Measurements from ENCODE around the gene ABHD2.
A peak's percentile ranks its signal among the peaks of the same experiment; 100 is the strongest.
"Not testable (repeated sequence)": the region's sequence is repeated elsewhere in the genome, so short reads cannot be mapped to it uniquely, and the experiment has no call there.

The ABHD2 gene, protein sequence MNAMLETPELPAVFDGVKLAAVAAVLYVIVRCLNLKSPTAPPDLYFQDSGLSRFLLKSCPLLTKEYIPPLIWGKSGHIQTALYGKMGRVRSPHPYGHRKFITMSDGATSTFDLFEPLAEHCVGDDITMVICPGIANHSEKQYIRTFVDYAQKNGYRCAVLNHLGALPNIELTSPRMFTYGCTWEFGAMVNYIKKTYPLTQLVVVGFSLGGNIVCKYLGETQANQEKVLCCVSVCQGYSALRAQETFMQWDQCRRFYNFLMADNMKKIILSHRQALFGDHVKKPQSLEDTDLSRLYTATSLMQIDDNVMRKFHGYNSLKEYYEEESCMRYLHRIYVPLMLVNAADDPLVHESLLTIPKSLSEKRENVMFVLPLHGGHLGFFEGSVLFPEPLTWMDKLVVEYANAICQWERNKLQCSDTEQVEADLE

GRCh38 chr15:89087830-89088604 is at the start of gene ABHD2:
TSS of gene ABHD2 (plus strand) at chr15:89088456. CDS start at chr15:89116328, 27,872 bp downstream.
- peak; percentile 99 for DNase-seq

GRCh38 chr15:89039142-89039541 is 49.1 kb upstream of the ABHD2 start:
- no peak for DNase-seq

- DNase-seq: no peak
Observed at GRCh38 chr15:89041507-89041906, 46.7 kb upstream of the ABHD2 start.

DNA sequence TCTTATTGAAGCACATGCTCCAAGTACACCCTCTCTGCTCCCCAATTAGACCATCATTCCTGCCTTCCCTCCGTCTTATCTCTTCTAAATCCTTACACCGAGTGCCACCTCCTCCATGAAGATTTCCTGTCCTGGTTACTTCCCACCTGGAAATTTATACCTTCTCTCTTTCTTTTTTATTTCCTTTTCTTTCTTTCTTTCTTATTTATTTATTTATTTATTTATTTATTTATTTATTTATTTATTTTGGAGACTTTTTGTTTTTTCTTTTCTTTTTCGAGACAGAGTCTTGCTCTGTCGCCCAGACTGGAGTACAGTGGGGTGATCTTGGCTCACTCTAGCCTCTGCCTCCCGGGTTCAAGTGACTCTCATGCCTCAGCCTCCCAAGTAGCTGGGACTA is 45.9 kb upstream of the ABHD2 start:
- DNase-seq: no peak

- DNase-seq: no peak
Observed at GRCh38 chr15:89043031-89044002, 44.9 kb upstream of the ABHD2 start.

GRCh38 chr15:89049016-89049666 is 39.1 kb upstream of the ABHD2 start:
- not testable (repeated sequence) for DNase-seq

DNA sequence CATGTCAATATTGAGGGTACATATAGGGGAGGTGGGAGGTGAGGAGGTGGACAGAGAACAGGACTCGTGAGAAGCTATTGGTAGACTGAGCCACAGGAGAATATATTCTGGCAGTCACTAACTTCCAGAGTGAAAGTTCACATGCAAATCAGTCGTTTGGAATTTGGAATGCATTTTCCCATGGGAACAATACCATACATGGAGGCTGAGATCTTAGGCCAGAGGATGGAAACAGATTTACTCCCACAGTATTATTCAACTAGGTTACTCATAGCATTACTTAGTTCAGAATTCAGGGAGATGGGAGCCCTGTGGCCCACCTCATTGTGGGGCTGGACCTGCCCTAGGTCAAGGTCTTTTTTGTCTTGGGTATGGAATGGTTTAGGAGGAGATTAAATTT is 36.4 kb upstream of the ABHD2 start:
- DNase-seq: no peak

DNA sequence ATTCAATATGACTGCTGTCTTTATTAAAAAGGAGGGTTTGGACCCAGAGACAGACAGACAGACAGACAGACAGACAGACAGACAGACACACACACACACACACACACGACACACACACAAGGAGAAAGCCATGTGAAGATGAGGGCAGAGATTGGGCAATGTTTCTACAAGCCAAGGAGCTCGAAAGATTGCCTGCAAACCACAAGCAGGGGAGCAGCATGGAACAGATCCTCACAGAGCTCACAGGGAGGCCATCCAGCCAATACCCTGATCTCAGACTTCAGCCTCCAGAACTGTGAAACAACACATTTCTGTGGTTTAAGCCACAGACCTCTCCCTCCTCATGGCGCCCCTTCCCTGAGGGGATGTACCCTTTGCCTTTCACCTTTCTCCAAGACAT is 35.8 kb upstream of the ABHD2 start:
- no peak for DNase-seq

- DNase-seq: no peak
Observed at GRCh38 chr15:89054873-89055272, 33.4 kb upstream of the ABHD2 start.

DNA sequence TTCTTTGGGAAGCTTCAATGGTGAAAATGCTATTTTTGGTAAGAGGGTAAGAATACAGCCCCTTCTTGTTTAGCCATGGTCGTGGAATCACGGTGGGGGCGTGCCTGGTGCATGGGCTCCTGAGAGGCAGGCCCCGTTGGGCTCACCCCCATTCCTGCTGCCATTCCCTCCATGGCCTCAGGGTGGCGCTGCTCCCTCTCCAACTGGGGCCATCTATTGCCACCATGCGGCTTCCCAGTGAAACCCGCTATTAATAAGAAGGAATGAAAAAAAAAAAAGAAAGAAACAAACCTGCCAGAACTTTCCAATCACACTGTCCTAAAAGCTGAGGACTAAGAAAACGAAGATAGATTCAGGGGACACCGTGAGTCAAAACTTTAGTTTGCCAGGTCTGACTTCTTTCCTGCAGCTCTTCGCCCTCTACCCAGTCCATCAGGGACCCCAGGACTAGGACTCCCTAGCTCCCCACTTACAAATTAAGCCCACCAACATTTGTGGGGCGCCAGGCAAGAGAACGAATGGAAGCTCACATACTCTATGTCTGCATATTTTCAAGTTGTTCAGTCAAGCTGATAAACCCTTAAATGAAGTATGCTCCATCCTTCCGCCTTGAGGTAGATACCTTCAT is 30.6 kb upstream of the ABHD2 start:
- DNase-seq: peak; percentile 55

DNA sequence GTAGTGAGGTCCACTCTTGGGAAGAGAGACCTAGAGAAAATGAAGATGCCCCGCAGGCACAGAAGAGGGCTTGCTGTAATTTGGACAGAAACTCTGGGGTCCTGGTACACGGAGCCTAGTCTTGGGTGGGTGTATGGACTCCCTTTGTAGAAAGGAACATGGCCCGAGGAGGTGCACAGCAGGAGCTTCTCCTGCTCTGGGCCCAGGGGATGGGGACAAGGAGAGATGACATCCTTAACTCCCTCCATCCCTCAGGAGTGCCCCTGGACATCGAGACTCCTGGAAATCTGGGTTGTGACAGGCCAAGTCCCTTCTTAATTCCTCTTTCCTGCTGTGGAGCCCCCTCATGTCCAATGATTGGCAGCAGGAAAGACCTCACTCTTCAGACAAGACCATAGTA is 29.9 kb upstream of the ABHD2 start:
- no peak for DNase-seq

DNA sequence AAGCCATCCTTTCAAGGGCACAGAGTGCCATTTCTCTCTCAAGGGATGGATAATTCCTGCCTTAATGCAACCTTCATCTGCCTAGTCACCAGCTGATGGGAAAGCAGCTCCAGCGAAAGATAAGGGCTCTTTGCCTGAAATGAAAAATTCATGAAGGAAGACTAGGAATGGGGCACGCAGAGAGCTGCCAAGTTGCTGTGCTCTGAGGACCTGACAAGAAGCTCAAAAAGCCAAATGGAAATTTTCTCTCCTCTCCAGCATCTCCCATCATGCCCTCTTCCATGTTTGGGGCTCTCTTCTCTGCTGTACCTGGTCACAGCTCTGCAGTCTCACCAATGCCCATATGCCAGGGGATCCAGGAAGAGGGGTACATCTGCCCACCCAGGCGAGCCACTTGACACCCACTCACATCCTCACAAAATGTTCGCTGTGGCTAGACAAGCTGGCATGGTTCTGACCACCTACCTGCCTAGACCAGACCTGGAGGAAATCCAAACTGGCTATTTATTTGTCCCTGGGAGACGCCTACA is 29.3 kb upstream of the ABHD2 start:
- peak; percentile 29 for DNase-seq

GRCh38 chr15:89066280-89066679 is 22.0 kb upstream of the ABHD2 start:
- DNase-seq: no peak

- DNase-seq: no peak
Observed at GRCh38 chr15:89067751-89068150, 20.5 kb upstream of the ABHD2 start.

- no peak for DNase-seq
Observed at GRCh38 chr15:89068325-89068784, 19.9 kb upstream of the ABHD2 start.

DNA sequence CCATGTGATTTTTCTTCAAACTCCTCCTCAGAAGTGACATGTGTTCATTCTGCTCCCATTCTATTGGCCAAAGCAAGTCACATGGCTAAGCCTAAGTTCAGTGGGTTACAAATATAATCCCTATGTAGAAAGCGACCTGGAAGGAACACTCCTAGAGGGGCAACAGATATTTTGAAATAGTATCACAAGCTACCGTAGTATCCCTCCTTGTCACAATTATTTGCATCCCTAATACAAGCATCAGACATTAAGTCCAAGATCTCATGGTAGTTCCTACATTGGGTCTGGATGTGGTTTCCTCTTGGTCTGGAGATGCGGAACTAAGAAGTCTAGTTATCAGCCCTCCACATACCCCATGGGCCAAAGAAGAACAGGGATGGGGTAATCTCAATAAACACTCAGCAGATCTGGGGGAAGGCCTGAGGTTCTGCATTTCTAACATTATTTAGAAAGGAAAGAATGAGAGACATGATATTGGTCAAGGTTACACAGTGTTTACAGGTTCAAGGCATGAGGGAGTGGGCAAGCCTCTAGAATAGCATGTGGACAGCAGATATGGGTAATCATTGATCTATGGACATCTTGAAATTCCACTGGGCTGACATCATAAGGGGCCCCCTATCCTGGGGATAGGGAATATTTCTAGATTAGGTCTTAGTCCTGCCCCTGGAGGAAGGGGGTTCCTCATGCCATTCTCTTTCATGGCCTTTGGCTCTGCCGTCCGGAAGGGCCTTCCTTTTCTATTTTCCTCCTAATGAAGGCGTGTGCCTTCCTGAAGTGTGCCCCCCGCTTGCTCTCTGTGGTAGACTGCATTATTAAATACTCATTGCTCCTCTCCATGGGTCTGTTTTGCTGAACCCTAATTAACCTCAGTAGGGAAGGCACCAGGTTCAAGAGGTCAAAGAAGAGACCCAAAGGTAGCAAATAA is 17.8 kb upstream of the ABHD2 start:
- DNase-seq: no peak

DNA sequence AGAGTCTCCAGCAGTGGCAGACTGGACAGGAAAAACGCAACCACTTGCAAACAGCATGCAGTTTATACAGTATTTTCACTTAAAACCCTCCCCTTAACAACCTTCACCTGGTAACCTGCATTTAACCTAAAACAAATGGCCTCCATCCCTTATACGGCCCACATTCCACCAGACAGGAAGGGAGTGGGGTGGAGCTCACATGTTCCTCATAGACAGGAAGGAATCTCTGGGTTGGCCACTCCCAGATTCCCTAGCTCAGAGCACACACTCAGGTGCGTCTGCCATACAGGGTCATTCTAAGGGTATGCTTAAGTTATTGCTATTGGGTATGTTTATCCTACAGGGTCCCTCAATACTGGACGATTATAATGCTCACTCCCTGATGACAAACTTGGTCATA is 16.8 kb upstream of the ABHD2 start:
- no peak for DNase-seq

DNA sequence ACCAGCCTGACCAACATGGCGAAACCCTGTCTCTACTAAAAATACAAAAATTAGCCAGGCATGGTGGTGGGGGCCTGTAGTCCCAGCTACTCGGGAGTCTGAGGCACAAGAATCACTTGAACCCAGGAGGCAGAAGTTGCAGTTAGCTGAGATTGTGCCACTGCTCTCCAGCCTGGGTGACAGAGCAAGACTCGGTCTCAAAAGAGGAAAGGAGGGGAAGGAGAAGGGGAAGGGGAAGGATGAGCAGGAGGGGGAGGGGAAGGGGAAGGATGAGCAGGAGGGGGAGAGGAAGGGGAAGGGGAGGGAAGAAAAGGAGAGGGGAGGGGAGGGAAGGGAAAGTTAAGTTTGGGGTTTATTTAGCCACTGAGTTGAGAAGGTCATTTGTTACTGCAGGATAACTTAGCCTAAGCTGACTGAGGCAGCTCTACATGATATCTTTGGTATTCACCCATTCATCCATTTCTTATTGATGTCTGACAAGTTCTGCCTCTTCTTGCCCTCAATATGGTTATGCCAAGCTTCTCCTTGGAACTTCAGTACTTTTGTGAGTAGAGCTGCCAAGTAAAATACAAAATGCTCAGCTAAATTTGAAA is 15.9 kb upstream of the ABHD2 start:
- no peak for DNase-seq

DNA sequence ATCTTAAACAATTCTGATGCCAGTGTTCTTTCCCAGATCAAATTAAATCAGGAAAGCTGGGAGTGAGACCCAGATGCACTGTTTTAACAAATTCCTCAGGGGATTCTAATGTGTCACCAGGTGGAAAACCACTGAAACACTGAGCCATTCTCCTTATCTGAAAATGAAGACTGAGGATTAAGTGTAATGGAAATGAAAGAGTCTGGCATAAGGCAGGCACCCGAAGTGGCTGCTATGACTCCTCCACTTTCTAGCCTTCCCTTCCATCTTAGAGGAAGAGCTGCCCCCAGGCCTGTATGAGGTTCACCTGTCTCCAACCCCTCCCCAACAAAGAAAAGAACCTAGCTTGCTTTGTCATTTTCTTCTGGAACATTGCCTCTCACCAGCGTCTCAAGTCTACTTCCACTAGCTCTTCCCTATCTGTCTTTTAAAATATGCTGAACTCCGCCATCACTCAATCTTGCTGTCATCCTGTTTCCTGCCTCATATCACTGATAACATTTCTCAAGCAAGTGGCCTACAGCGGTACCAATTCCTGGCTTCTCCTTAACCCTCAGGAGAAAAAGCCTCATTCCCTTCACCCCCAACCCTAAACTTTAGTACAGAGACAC is 13.7 kb upstream of the ABHD2 start:
- no peak for DNase-seq
